Pons (tissue), 1 donor: ENCODE results near the gene C9orf57.
"Not testable (repeated sequence)": the region's sequence is repeated elsewhere in the genome, so short reads cannot be mapped to it uniquely, and the experiment has no call there.

Source experiments
- DNase-seq: peaks from one replicate; pipeline ENCODE4 v3.0.0-alpha.2; 2016; ENCODE audit warnings: low spot score

The C9orf57 gene

DNA sequence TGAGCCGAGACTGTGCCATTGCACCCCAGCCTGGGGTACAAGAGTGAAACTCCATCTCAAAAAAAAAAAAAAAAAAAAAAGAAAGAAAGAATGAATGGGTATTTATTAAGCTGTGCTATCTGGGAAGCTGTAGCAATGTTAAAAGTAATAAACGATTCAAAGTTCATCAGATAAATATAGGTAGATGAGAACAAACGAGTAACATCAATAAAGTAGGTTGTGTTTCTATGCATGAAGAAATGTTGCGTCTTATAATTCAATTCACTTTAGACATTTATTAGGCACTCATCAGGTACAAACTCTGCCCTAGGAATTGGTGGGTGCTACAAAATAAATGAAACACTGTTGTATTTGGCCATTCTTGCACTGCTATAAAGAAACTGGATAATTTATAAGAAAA is 36.8 kb downstream of the C9orf57 start:
- DNase-seq: no peak

DNA sequence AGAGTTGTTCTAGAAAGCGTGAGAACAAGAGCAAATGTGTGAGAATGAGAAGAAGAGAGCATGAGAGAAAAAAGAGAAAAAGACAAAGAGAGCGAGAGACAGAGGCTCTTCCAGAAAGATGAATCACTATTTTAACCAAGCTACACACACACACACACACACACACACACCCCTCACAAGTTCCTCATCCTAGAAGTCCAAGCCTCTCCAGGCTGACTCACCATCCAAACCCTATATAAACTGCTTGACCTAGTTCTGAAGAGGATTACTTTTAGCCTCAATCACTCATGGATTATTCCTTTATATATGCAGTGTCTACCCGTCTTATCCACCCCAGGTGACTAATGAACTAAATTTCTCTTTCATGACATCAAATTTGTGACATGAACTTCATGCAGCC is 37.6 kb downstream of the C9orf57 start:
- no peak for DNase-seq

GRCh38 chr9:72013292-72013760 is 47.1 kb downstream of the C9orf57 start:
- DNase-seq: no peak

- no peak for DNase-seq
Measured at GRCh38 chr9:72012646-72013045, 47.8 kb downstream of the C9orf57 start.

DNA sequence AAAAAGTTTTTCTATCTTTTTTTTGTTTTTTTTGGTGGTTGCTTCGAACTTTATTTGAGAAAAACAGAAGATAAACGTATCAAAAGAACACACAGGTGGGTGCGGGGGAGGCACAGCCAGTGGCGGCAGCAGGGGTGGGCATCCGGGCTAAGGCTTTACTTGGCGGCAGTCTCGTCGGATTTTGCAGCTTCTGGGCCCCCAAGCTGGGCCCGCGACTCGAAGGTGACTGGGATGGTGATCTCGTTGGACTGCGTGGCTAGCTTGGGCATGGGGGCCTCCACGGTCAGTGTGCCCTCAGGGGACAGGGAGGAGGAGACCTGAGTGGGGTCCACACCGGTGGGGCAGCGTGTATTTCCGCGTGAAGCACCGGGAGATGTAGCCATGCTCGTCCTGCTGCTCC is 52.7 kb downstream of the C9orf57 start:
- DNase-seq: not testable (repeated sequence)

DNA sequence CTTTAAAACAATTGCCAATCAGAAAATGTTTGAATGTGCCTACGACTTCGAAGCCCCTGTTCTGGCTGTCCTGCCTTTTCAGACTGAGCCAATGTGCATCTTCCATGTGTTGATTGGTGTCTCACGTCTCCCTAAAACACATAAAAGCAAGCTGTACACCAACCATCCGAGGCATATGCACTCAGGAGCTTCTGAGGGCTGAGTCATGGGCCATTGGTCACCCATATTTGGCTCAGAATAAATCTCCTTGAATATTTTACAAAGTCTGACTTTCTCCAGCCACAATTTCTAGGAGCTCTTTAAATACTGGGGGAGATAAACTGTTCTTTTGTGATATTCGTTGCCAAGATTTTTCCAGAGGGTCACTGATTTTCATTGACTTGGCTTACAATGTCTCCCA is 53.9 kb downstream of the C9orf57 start:
- DNase-seq: no peak

DNA sequence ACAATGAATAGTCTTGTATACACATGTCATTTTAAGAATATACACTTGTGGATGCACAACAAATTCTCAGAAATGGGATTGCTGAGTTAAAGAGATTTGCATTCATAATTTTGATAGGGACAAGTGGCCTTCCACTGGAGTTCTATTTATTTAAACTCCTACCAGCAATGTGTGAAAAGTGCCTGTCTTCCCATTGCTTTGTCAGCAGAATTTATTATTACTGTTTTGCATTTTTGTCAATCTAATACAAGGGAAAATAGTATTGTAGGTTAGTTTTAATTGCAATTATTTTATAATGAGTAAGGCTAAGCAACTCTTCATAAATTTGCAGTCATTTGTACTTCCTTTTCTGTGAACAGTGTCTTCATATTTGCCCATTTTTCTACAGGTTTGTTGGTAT is 55.0 kb downstream of the C9orf57 start:
- no peak for DNase-seq
